ENCODE results near the gene RND1. TPM values are rescaled to one million over a fixed set of nuclear protein-coding genes. Genes with fewer than 3 reads are reported as not detected.

The RND1 gene
- total RNA-seq, 4 donors from 2014 or later, result 0.88 to 22.1 TPM; not detected in 2

GRCh38 chr12:48903363-48903981, 37.8 kb upstream of the RND1 start:
- Histone ChIP-seq H3K4me3 (peak overlapping the region in 1 of 2 donors; percentile 39), H3K27ac (no peak overlapping the region), H3K27me3 (no peaks in the 10 kb centered on the region), H3K9me3 (no peaks in the 10 kb centered on the region), H3K4me1 (peaks cover 0 to 6% of the 10 kb centered on the region in 2 donors), H3K36me3 (no peaks in the 10 kb centered on the region)
- TF ChIP-seq POLR2A (IDR thresholded peaks at IDR 0.05) (no peak), CTCF (IDR thresholded peaks at IDR 0.05) (no peak)
- DNase-seq, result no peak
- intact Hi-C loops (cut with DNase I; ENCODE audit: low total_unique reads), result no loop called here

- H3K36me3 ChIP-seq, result no peaks in the 10 kb centered on the region
- intact Hi-C loops (cut with DNase I; ENCODE audit: low total_unique reads), result no loop called here
- no peak for TF ChIP-seq POLR2A (IDR thresholded peaks at IDR 0.05)
- no peak for TF ChIP-seq CTCF (IDR thresholded peaks at IDR 0.05)
- no peak for DNase-seq
- H3K27me3 ChIP-seq, result no peaks in the 10 kb centered on the region
- no peak overlapping the region for H3K4me3 ChIP-seq
- H3K4me1 ChIP-seq, result peaks cover 0 to 6% of the 10 kb centered on the region in 2 donors
- H3K9me3 ChIP-seq, result no peaks in the 10 kb centered on the region
- H3K27ac ChIP-seq, result no peak overlapping the region
Measured at GRCh38 chr12:48901278-48901677, 35.6 kb upstream of the RND1 start.

- no peak for DNase-seq
Measured at GRCh38 chr12:48899651-48900050, 34.0 kb upstream of the RND1 start.

GRCh38 chr12:48894271-48894670, 28.6 kb upstream of the RND1 start:
- intact Hi-C loops (cut with DNase I; ENCODE audit: low total_unique reads), result no loop called here
- Histone ChIP-seq H3K27ac (no peak overlapping the region), H3K9me3 (no peaks in the 10 kb centered on the region), H3K4me1 (no peaks in the 10 kb centered on the region), H3K4me3 (no peak overlapping the region), H3K27me3 (no peaks in the 10 kb centered on the region), H3K36me3 (no peaks in the 10 kb centered on the region)
- TF ChIP-seq CTCF (IDR thresholded peaks at IDR 0.05) (no peak), POLR2A (IDR thresholded peaks at IDR 0.05) (no peak)
- DNase-seq, result no peak

More at GRCh38 chr12:48899651-48900050, 34.0 kb upstream of the RND1 start:
- no peak for TF ChIP-seq POLR2A (IDR thresholded peaks at IDR 0.05)
- TF ChIP-seq CTCF (IDR thresholded peaks at IDR 0.05), result no peak
- no peaks in the 10 kb centered on the region for H3K27me3 ChIP-seq
- no peaks in the 10 kb centered on the region for H3K9me3 ChIP-seq
- no peak overlapping the region for H3K27ac ChIP-seq
- no peak overlapping the region for H3K4me3 ChIP-seq
- peaks cover 0 to 6% of the 10 kb centered on the region in 2 donors for H3K4me1 ChIP-seq
- no peaks in the 10 kb centered on the region for H3K36me3 ChIP-seq
- intact Hi-C loops (cut with DNase I; ENCODE audit: low total_unique reads), result no loop called here

- DNase-seq, result peak; percentile 66 to 76
- Histone ChIP-seq H3K4me3 (no peak overlapping the region), H3K36me3 (no peaks in the 10 kb centered on the region), H3K4me1 (no peaks in the 10 kb centered on the region), H3K27me3 (no peaks in the 10 kb centered on the region), H3K27ac (no peak overlapping the region), H3K9me3 (no peaks in the 10 kb centered on the region)
- intact Hi-C loops (cut with DNase I; ENCODE audit: low total_unique reads), result no loop called here
- TF ChIP-seq CTCF (IDR thresholded peaks at IDR 0.05) (peak; percentile 86 to 93 (median 90)), POLR2A (IDR thresholded peaks at IDR 0.05) (no peak)
Measured at GRCh38 chr12:48890657-48891418, 25.2 kb upstream of the RND1 start.
